ENCODE data around the gene GSTM4. TPM values are rescaled to one million over a fixed set of nuclear protein-coding genes. Genes with fewer than 3 reads are reported as not detected.

GSTM4 gene
- total RNA-seq, 1 experiment from 2014 or later, result 7.7 TPM

DNA sequence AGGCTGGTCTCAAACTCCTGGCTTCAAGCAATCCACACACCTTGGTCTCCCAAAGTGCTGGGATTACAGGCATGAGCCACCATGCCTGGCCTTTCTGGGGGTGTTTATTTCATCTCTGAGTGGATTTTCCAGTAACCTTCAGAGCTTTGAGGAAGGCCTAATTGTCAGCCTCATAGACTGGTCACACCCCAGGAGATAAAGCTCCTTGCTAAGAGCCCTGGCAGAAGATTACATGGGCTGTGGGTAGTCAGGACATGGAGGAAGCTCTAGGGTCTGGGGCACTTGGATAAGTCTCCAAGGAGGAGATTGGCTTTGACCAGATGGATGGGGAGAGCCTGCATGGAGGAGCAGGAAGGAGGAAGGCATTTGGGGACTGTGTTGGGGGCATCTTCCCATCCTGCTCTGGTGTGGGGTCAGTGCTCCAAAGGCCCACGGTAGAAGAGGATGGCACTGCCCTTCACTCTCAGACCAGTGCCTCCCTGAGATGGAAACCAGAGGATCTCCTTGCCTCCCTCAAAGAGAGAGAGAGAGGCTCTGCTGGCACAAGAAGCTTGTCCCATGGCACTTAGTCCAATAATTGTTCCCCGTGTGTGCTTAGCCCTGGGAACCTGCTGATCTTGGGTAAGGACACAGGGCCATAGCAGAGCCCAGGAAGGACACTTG, 14.7 kb upstream of the GSTM4 start:
- H3K9ac ChIP-seq (ENCODE audit: low read length), result no peak overlapping the region
- H2AFZ ChIP-seq (ENCODE audit: low read length), result no peak overlapping the region
- H3K4me3 ChIP-seq (ENCODE audit: low read length), result no peak overlapping the region
- H3K79me2 ChIP-seq (ENCODE audit: low read length), result no peaks in the 10 kb centered on the region
- no peaks in the 10 kb centered on the region for H3K9me2 ChIP-seq (replicated peaks; ENCODE audit: insufficient read depth, low read length)
- H3K36me3 ChIP-seq (ENCODE audit: insufficient read depth, low read length), result no peaks in the 10 kb centered on the region
- H3K27ac ChIP-seq (ENCODE audit: low read length), result no peak overlapping the region
- no peaks in the 10 kb centered on the region for H3K27me3 ChIP-seq (ENCODE audit: low read length)
- H3K4me1 ChIP-seq (ENCODE audit: low read length), result peaks cover 4% of the 10 kb centered on the region; the same call in 1 of the 2 replicates
- no peaks in the 10 kb centered on the region for H3K9me3 ChIP-seq (ENCODE audit: low read length)
- no peak for DNase-seq
- no peaks in the 10 kb centered on the region for H4K20me1 ChIP-seq (ENCODE audit: insufficient read depth, low read depth, low read length)
- H3K4me2 ChIP-seq (ENCODE audit: low read depth, low read length, poor library complexity, severe bottlenecking), result no peak overlapping the region

DNA sequence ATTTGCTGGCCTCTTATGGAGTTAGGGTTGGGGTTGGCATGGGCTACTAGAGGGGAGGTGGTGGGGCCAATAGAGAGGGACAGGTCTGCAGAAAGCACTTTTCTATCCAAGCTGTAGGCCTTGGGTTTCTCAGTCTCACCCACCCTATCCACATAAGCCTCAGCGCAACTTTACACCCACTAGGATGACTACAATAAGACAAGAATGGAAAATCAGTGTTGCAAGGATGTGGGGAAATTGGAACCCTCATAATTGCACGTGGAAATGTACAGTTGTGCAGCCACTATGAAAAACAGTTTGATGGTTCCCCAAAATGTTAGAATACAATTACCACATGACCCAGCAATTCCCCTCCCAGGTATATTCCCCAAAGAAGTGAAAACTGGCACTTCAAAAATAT, 14.0 kb upstream of the GSTM4 start:
- Histone ChIP-seq H3K4me2 (ENCODE audit: low read depth, low read length, poor library complexity, severe bottlenecking) (no peak overlapping the region), H3K27ac (ENCODE audit: low read length) (no peak overlapping the region), H3K36me3 (ENCODE audit: insufficient read depth, low read length) (no peaks in the 10 kb centered on the region), H4K20me1 (ENCODE audit: insufficient read depth, low read depth, low read length) (no peaks in the 10 kb centered on the region), H3K9me3 (ENCODE audit: low read length) (no peaks in the 10 kb centered on the region), H2AFZ (ENCODE audit: low read length) (no peak overlapping the region), H3K4me1 (ENCODE audit: low read length) (peaks cover 4% of the 10 kb centered on the region; the same call in 1 of the 2 replicates), H3K4me3 (ENCODE audit: low read length) (no peak overlapping the region), H3K9ac (ENCODE audit: low read length) (no peak overlapping the region), H3K79me2 (ENCODE audit: low read length) (no peaks in the 10 kb centered on the region), H3K9me2 (replicated peaks; ENCODE audit: insufficient read depth, low read length) (no peaks in the 10 kb centered on the region), H3K27me3 (ENCODE audit: low read length) (no peaks in the 10 kb centered on the region)
- DNase-seq, result no peak

DNA sequence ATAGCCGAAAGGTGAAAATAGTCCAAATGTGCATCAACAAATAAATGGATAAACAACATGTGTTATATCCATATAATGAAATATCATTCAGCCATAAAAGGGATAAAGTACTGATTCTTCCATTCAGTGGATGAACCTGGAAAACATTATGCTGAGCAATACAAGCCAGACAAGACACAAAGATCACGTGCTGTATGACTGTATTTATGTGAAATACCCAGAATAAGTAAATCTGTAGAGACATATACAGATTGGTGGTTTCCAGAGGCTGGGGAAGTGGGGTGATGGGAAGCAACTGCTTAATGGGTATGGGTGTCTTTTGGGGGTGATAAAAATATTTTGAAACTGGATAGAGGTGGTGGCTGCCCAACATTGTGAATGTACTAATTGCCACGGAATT, 13.3 kb upstream of the GSTM4 start:
- Histone ChIP-seq H3K79me2 (ENCODE audit: low read length) (no peaks in the 10 kb centered on the region), H3K4me2 (ENCODE audit: low read depth, low read length, poor library complexity, severe bottlenecking) (no peak overlapping the region), H3K4me3 (ENCODE audit: low read length) (no peak overlapping the region), H3K27me3 (ENCODE audit: low read length) (no peaks in the 10 kb centered on the region), H3K27ac (ENCODE audit: low read length) (no peak overlapping the region), H3K4me1 (ENCODE audit: low read length) (peaks cover 4% of the 10 kb centered on the region; the same call in 1 of the 2 replicates), H3K9ac (ENCODE audit: low read length) (no peak overlapping the region), H3K36me3 (ENCODE audit: insufficient read depth, low read length) (no peaks in the 10 kb centered on the region), H4K20me1 (ENCODE audit: insufficient read depth, low read depth, low read length) (no peaks in the 10 kb centered on the region), H3K9me3 (ENCODE audit: low read length) (no peaks in the 10 kb centered on the region), H3K9me2 (replicated peaks; ENCODE audit: insufficient read depth, low read length) (no peaks in the 10 kb centered on the region), H2AFZ (ENCODE audit: low read length) (no peak overlapping the region)
- no peak for DNase-seq

DNA sequence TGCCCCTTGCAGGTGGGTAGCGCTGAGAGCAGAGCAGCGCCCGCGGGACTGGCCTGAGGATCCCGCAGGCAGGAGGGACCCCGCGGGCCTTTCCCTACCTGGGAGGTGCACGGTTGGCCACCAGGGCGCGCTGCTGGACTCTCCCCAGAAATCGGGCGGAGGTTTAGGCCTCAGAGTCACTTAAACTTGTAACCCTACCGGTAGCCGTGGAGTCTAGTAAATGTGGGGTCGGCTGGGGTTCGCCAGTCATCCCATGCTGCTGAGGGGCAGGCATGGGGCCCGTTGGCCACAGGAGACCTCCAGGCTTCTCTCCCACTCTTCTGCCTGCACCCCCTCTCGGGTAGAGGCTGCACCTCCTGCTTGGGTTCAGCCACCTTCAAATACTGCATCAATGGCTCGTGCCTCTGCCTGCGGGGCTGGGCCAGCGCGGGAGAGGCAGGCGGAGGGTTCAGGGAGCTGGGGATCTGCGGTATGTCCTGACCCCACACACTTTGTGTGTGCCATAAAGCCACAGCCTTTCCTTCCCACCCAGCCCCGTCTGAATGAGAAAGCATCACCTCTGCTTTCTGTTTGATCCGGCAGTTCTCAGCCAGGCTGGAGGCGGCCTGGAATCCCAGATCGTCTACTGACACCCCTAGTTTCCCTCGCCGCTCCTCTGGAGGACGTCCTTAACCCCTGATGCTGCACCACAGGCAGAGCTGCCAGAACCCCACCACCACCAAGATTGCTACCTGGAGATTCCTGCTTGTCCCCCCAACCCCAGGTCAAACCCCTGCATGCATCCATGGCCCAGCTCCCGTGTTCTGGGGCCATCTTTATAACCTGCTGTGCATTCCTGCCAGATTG, 12.3 kb upstream of the GSTM4 start:
- Histone ChIP-seq H3K4me1 (ENCODE audit: low read length) (peaks cover 4% of the 10 kb centered on the region; the same call in 1 of the 2 replicates), H3K27me3 (ENCODE audit: low read length) (no peaks in the 10 kb centered on the region), H3K27ac (ENCODE audit: low read length) (no peak overlapping the region), H4K20me1 (ENCODE audit: insufficient read depth, low read depth, low read length) (no peaks in the 10 kb centered on the region), H3K79me2 (ENCODE audit: low read length) (no peaks in the 10 kb centered on the region), H3K36me3 (ENCODE audit: insufficient read depth, low read length) (no peaks in the 10 kb centered on the region), H3K9me3 (ENCODE audit: low read length) (no peaks in the 10 kb centered on the region), H3K9me2 (replicated peaks; ENCODE audit: insufficient read depth, low read length) (no peaks in the 10 kb centered on the region), H3K4me3 (ENCODE audit: low read length) (no peak overlapping the region), H3K9ac (ENCODE audit: low read length) (no peak overlapping the region), H2AFZ (ENCODE audit: low read length) (no peak overlapping the region), H3K4me2 (ENCODE audit: low read depth, low read length, poor library complexity, severe bottlenecking) (peak overlapping the region; percentile 24)
- DNase-seq, result peak; percentile 94

DNA sequence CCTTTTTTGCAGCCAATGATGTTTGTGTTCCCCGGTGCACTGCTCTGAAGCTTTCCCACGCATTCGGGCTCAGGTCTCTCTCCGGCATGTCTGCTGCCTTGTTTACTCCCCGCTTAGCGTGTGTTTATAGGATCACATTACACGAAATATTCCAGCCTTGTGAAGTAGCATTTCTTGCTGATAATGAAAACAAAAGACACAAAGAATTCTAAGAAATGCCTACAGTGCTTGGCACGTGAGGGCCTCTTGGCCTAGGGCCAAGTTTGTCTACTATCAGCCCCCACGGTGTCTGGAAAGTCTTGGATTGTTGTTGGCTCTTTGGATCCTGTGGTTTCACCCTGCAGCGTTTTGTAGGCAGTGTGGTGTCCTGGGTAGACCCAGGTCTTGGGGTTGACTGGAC, 11.2 kb upstream of the GSTM4 start:
- no peak overlapping the region for H3K4me2 ChIP-seq (ENCODE audit: low read depth, low read length, poor library complexity, severe bottlenecking)
- peaks cover 8% of the 10 kb centered on the region; the same call in 1 of the 2 replicates for H3K4me1 ChIP-seq (ENCODE audit: low read length)
- no peaks in the 10 kb centered on the region for H4K20me1 ChIP-seq (ENCODE audit: insufficient read depth, low read depth, low read length)
- H3K27ac ChIP-seq (ENCODE audit: low read length), result no peak overlapping the region
- no peaks in the 10 kb centered on the region for H3K9me2 ChIP-seq (replicated peaks; ENCODE audit: insufficient read depth, low read length)
- H3K9me3 ChIP-seq (ENCODE audit: low read length), result no peaks in the 10 kb centered on the region
- H3K36me3 ChIP-seq (ENCODE audit: insufficient read depth, low read length), result no peaks in the 10 kb centered on the region
- DNase-seq, result no peak
- no peaks in the 10 kb centered on the region for H3K79me2 ChIP-seq (ENCODE audit: low read length)
- H3K9ac ChIP-seq (ENCODE audit: low read length), result no peak overlapping the region
- no peak overlapping the region for H3K4me3 ChIP-seq (ENCODE audit: low read length)
- H3K27me3 ChIP-seq (ENCODE audit: low read length), result no peaks in the 10 kb centered on the region
- H2AFZ ChIP-seq (ENCODE audit: low read length), result no peak overlapping the region

DNA sequence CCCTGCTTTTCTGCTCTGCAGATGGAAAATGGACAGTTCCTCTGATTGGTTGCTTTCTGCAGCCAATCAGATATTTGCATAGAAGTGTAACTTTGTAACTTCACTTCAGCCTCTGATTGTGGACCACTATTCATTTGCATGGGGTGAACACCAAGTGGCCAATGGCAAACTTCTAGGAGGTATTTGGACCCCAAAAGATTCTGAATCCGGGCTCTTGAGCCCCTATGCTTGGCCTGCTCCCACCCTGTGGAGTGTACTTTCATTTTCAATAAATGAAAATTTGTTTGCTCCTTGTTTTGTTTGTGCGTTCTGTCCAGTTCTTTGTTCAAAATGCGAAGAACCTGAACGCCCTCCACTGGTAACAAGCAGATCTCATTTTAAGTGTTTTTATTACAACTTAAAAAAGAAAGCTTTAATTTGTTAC, 6.4 kb upstream of the GSTM4 start:
- Histone ChIP-seq H3K4me3 (ENCODE audit: low read length) (no peak overlapping the region), H2AFZ (ENCODE audit: low read length) (no peak overlapping the region), H3K79me2 (ENCODE audit: low read length) (no peaks in the 10 kb centered on the region), H3K4me1 (ENCODE audit: low read length) (0 out of 2 replicates have a peak, but pooled peaks cover 5% of the 10 kb centered on the region), H3K27me3 (ENCODE audit: low read length) (no peaks in the 10 kb centered on the region), H3K27ac (ENCODE audit: low read length) (no peak overlapping the region), H3K36me3 (ENCODE audit: insufficient read depth, low read length) (no peaks in the 10 kb centered on the region), H3K9me3 (ENCODE audit: low read length) (no peaks in the 10 kb centered on the region), H3K9me2 (replicated peaks; ENCODE audit: insufficient read depth, low read length) (no peaks in the 10 kb centered on the region), H4K20me1 (ENCODE audit: insufficient read depth, low read depth, low read length) (no peaks in the 10 kb centered on the region), H3K9ac (ENCODE audit: low read length) (no peak overlapping the region), H3K4me2 (ENCODE audit: low read depth, low read length, poor library complexity, severe bottlenecking) (no peak overlapping the region)
- DNase-seq, result no peak

DNA sequence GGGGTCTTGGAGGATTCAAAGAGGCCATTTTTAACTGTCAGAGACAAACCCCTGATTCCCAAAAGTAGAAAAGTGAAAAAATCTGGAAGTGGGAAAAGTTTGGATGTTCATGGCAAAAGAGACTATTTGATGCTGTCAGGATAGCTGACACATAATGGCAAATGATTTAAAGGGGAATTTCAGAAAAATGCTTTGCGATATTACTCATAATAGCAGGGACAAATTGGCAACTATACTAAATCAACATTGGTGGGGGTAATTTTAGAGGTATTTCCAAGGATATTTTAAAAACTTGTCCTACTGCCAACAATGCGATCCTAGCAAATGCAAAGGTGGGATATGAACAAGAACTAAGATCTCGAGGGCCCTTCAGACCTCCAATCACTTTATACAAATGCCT, 5.3 kb upstream of the GSTM4 start:
- no peak overlapping the region for H3K4me2 ChIP-seq (ENCODE audit: low read depth, low read length, poor library complexity, severe bottlenecking)
- no peaks in the 10 kb centered on the region for H3K27me3 ChIP-seq (ENCODE audit: low read length)

DNA sequence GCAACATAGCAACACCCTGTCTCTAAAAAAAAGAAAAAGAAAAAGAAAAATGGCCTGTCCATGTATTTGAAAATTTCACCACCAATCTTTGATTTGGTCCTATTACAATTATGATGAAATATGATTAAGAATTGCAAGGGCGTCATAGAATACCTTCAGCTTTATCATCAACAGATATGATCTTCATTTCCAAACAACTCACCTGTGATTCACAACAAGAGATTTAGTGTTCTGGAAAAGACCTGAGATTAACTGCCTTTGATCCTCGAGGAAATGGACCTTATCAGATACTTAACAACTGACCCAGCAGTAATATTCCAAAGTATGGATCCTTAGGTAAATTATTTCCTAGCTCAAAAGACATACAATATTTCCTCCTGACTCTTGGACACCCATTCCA, 3.5 kb upstream of the GSTM4 start:
- H3K79me2 ChIP-seq (ENCODE audit: low read length), result no peaks in the 10 kb centered on the region
- no peaks in the 10 kb centered on the region for H3K9me3 ChIP-seq (ENCODE audit: low read length)
- H3K4me2 ChIP-seq (ENCODE audit: low read depth, low read length, poor library complexity, severe bottlenecking), result no peak overlapping the region
- H3K27ac ChIP-seq (ENCODE audit: low read length), result no peak overlapping the region
- no peaks in the 10 kb centered on the region for H4K20me1 ChIP-seq (ENCODE audit: insufficient read depth, low read depth, low read length)
- H3K27me3 ChIP-seq (ENCODE audit: low read length), result no peaks in the 10 kb centered on the region
- H3K9ac ChIP-seq (ENCODE audit: low read length), result no peak overlapping the region
- H2AFZ ChIP-seq (ENCODE audit: low read length), result no peak overlapping the region
- H3K36me3 ChIP-seq (ENCODE audit: insufficient read depth, low read length), result no peaks in the 10 kb centered on the region
- no peak overlapping the region for H3K4me3 ChIP-seq (ENCODE audit: low read length)
- DNase-seq, result no peak
- peaks cover 16% of the 10 kb centered on the region for H3K4me1 ChIP-seq (ENCODE audit: low read length)
- H3K9me2 ChIP-seq (replicated peaks; ENCODE audit: insufficient read depth, low read length), result no peaks in the 10 kb centered on the region

More for the DNA sequence above, 5.3 kb upstream of the GSTM4 start:
- no peak for DNase-seq
- Histone ChIP-seq H3K4me1 (ENCODE audit: low read length) (peaks cover 11% of the 10 kb centered on the region), H3K4me3 (ENCODE audit: low read length) (no peak overlapping the region), H3K79me2 (ENCODE audit: low read length) (no peaks in the 10 kb centered on the region), H3K27ac (ENCODE audit: low read length) (no peak overlapping the region), H3K9me2 (replicated peaks; ENCODE audit: insufficient read depth, low read length) (no peaks in the 10 kb centered on the region), H4K20me1 (ENCODE audit: insufficient read depth, low read depth, low read length) (no peaks in the 10 kb centered on the region), H3K9ac (ENCODE audit: low read length) (no peak overlapping the region), H3K9me3 (ENCODE audit: low read length) (no peaks in the 10 kb centered on the region), H3K36me3 (ENCODE audit: insufficient read depth, low read length) (no peaks in the 10 kb centered on the region), H2AFZ (ENCODE audit: low read length) (no peak overlapping the region)

Measured in Karpas-422 (cell line).